ENCODE results near the gene SLC39A8. TPM values are rescaled to one million over a fixed set of nuclear protein-coding genes. Genes with fewer than 3 reads are reported as not detected.

SLC39A8 gene
- total and polyA plus RNA-seq, 11 donors = 1.6 to 51.3 (median 2.9) TPM

DNA sequence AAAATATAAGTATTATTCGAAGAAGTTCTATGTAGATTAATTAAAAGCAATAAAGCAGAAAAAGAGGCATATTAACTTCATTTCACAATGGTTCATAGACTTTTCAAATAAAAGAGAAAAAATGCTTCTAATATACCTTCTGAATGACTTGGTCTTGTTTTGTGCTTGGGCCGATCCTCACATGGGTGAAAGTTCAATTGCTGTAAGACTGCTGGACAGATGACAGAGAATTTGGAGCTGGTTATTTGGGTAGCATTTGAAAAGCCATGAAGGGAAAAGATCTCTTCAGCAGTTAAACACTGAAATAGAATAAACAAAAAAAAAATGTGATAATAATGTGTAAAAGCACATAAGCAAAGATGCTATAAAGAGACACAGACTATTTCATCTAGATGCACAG lies 29.8 kb downstream of the SLC39A8 start:
- no peak for TF ChIP-seq POLR2A (IDR thresholded peaks at IDR 0.05)
- TF ChIP-seq, protein P1, sequence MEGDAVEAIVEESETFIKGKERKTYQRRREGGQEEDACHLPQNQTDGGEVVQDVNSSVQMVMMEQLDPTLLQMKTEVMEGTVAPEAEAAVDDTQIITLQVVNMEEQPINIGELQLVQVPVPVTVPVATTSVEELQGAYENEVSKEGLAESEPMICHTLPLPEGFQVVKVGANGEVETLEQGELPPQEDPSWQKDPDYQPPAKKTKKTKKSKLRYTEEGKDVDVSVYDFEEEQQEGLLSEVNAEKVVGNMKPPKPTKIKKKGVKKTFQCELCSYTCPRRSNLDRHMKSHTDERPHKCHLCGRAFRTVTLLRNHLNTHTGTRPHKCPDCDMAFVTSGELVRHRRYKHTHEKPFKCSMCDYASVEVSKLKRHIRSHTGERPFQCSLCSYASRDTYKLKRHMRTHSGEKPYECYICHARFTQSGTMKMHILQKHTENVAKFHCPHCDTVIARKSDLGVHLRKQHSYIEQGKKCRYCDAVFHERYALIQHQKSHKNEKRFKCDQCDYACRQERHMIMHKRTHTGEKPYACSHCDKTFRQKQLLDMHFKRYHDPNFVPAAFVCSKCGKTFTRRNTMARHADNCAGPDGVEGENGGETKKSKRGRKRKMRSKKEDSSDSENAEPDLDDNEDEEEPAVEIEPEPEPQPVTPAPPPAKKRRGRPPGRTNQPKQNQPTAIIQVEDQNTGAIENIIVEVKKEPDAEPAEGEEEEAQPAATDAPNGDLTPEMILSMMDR (IDR thresholded peaks at IDR 0.05) = no peak
- Histone ChIP-seq H3K4me1 (no peaks in the 10 kb centered on the region), H3K4me3 (no peak overlapping the region), H3K36me3 (no peaks in the 10 kb centered on the region), H3K27ac (no peak overlapping the region), H3K9me3 (no peaks in the 10 kb centered on the region), H3K27me3 (no peaks in the 10 kb centered on the region)
- DNase-seq = no peak
- no peak for ATAC-seq
- WGBS, 4 donors = 89 to 96% (median 94%) methylated on average over 2 of the region's 2 CpGs
- intact Hi-C loops (cut with DNase I) = no loop called here

DNA sequence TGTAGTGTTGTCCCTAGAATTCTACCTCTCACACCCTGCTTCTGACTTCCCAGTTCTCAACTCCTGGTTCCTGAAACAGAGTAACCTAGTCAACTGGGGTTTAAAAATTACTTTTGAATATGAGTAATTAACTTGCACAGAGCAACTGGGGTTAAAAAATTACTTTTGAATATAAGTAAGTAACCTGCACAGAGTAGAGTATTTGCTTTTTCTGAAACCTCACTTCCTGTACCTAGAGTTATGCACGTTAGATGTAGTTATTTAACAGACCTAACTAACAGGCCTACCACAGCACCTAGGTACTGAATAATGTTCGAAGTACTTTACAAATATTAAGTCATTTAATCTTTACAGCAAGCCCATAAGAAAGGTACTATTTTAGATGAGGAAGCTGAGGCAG lies 32.9 kb downstream of the SLC39A8 start:
- intact Hi-C loops (cut with DNase I) = no loop called here
- WGBS, 4 donors = 70 to 85% (median 78%) methylated on average over 2 of the region's 2 CpGs

DNA sequence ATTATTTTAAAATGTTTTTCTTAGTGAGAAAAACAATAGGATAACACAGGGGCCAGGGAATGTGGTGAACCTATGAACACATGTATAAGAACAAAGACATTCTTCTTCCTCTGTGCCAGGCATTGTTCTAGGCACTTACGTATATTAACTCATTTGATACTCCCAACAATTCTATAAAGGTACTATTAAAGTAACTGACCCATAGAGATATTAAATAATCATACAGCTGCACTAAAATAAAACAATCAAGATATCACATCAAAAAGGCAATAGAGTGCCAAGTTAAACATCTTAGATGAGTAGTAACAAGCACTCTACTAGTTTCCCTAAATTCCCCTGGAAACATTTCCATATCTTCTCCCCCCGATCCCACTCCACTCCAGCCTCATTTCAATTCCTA lies 33.4 kb downstream of the SLC39A8 start:
- Histone ChIP-seq H3K27ac (no peak overlapping the region), H3K4me1 (no peaks in the 10 kb centered on the region), H3K4me3 (no peak overlapping the region), H3K36me3 (no peaks in the 10 kb centered on the region), H3K9me3 (no peaks in the 10 kb centered on the region), H3K27me3 (no peaks in the 10 kb centered on the region)
- no peak for ATAC-seq
- WGBS, 4 donors = 73 to 88% (median 74%) methylated on average over 2 of the region's 2 CpGs
- no peak for DNase-seq
- TF ChIP-seq, protein P1 (IDR thresholded peaks at IDR 0.05) = no peak
- TF ChIP-seq POLR2A (IDR thresholded peaks at IDR 0.05) = no peak
- intact Hi-C loops (cut with DNase I) = no loop called here

More for the DNA sequence above, 32.9 kb downstream of the SLC39A8 start:
- Histone ChIP-seq H3K27ac (no peak overlapping the region), H3K4me3 (no peak overlapping the region), H3K36me3 (no peaks in the 10 kb centered on the region), H3K9me3 (no peaks in the 10 kb centered on the region), H3K27me3 (no peaks in the 10 kb centered on the region), H3K4me1 (no peaks in the 10 kb centered on the region)
- ATAC-seq (no peak), DNase-seq (no peak)
- no peak for TF ChIP-seq POLR2A (IDR thresholded peaks at IDR 0.05)
- TF ChIP-seq, protein P1 (IDR thresholded peaks at IDR 0.05) = no peak

DNA sequence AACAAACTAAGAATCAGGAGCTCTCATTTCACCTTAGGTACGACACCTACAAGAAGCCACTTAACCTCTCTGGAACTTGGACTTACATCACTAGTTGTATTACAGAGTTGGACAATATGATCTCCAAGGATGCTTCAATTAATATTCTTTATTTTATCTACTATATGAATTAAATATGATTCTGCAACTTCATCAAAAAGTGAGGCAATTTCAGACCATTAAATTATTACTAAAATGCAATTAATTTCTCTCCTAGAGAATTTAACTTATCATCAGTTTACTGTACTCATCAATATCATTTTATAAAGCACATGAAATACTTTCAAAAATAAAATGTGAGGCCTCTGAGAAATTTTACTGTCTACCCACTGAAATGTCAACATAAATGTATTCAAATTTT lies 33.9 kb downstream of the SLC39A8 start:
- H3K9me3 ChIP-seq = no peaks in the 10 kb centered on the region
- H3K4me1 ChIP-seq = no peaks in the 10 kb centered on the region
- H3K27me3 ChIP-seq = no peaks in the 10 kb centered on the region
- no peak for ATAC-seq
- no peak for DNase-seq
- no peak for TF ChIP-seq POLR2A (IDR thresholded peaks at IDR 0.05)
- TF ChIP-seq, protein P1 (IDR thresholded peaks at IDR 0.05) = no peak
- H3K27ac ChIP-seq = no peak overlapping the region
- no peaks in the 10 kb centered on the region for H3K36me3 ChIP-seq
- 94 to 100% (median 97%) methylated on average over 1 of the region's 1 CpG for WGBS, 4 donors
- H3K4me3 ChIP-seq = no peak overlapping the region
- intact Hi-C loops (cut with DNase I) = no loop called here

Data from heart left ventricle (tissue), 16 donors.